ENCODE data around the gene COL27A1. TPM values are rescaled to one million over a fixed set of nuclear protein-coding genes. Genes with fewer than 3 reads are reported as not detected.

The COL27A1 gene
- total RNA-seq, 1 donor from 2014 or later = 9.3 TPM

DNA sequence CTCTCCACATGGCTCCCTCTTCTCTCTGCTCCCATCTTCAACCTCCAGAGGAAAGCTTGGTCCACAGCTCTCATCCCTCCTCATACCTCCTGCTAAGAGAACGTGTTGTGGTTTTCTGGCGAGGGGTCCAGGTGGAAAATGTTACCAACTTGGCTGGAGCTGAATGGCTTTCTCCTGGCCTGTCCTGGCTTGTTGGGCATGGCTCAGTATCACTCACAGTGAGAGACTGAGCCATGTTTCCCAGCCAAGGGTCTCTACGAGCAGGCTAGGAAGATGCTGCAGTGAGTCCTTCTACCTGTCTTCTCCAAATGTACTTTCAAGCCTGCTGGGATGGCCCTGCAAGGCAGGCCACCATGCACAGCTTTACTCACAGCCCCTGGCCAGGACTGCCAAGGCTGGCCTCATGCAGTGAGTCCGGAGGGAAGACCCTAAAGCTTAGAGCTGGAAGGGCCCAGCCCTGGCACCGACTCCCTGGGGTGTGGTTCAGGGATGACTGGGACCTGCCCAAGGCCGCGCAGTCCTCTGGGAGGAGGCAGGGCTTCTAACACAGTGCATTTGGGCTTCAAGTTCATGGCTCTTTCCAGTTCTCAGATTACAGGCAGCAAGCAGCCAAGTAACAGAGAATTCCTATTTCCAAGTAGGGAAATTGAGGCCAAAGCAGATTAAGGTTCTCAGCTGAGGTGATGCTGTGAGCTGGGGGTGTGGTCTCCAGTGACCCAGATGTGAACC lies 59.5 kb downstream of the COL27A1 start:
- H3K4me1 ChIP-seq = peaks cover 23 to 26% of the 10 kb centered on the region in 2 donors
- TF ChIP-seq, protein P1, sequence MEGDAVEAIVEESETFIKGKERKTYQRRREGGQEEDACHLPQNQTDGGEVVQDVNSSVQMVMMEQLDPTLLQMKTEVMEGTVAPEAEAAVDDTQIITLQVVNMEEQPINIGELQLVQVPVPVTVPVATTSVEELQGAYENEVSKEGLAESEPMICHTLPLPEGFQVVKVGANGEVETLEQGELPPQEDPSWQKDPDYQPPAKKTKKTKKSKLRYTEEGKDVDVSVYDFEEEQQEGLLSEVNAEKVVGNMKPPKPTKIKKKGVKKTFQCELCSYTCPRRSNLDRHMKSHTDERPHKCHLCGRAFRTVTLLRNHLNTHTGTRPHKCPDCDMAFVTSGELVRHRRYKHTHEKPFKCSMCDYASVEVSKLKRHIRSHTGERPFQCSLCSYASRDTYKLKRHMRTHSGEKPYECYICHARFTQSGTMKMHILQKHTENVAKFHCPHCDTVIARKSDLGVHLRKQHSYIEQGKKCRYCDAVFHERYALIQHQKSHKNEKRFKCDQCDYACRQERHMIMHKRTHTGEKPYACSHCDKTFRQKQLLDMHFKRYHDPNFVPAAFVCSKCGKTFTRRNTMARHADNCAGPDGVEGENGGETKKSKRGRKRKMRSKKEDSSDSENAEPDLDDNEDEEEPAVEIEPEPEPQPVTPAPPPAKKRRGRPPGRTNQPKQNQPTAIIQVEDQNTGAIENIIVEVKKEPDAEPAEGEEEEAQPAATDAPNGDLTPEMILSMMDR (IDR thresholded peaks at IDR 0.05) = no peak
- peak overlapping the region; percentile 82 to 86 for H3K27ac ChIP-seq
- H3K4me3 ChIP-seq = no peak overlapping the region
- no peaks in the 10 kb centered on the region for H3K9me3 ChIP-seq
- no peaks in the 10 kb centered on the region for H3K27me3 ChIP-seq
- H3K36me3 ChIP-seq = no peaks in the 10 kb centered on the region
- no peak for DNase-seq (ENCODE audit: low spot score in 2 of 2)
- intact Hi-C loops (cut with DNase I) = loop anchor here (2.0 kb wide), 1 partner anchor 24 kb away; no protein-coding TSS in a partner anchor

DNA sequence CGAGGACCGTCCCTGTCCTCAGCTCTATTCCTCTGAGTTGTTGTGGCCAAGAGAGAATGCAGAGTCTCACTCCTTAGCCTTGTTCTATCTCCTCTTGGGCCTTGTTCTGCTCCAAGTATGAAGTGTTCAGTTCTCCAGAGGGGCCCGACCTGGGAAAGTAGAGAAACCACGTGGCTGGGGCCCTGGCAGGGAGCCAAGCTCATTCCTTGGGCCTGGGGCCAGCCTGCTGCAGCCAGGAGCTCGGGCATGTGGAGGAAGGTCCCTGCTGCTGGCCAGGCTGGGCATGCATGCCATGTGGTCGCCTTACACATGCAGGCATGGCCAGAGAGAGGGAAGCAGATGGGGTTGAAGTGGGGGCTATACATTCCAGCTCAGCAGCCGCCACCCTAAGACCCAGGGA lies 60.7 kb downstream of the COL27A1 start:
- H3K27ac ChIP-seq = peak overlapping the region; percentile 82 to 86
- TF ChIP-seq, protein P1 (IDR thresholded peaks at IDR 0.05) = no peak

DNA sequence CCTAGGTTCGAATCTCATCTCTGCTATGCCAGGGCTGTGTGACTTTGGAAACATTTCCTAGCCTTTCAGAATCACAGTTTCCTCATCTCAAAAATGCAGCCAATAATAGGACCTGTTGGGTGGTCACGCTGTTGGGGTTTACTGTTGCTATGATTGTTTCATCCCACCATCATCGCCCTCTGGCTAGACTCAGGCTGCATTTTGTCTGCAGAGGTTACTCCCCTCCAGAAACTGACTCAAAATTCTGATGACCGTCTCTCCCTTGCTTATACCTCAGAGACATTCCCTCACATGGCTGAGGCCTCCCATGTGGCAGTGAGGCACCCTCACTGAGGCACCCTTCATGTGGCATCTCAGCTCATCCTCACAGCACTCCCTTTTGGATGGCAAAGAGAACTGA lies 61.6 kb downstream of the COL27A1 start:
- Histone ChIP-seq H3K4me3 (no peak overlapping the region), H3K27ac (no peak overlapping the region), H3K36me3 (no peaks in the 10 kb centered on the region), H3K4me1 (peaks cover 23 to 26% of the 10 kb centered on the region in 2 donors), H3K9me3 (no peaks in the 10 kb centered on the region), H3K27me3 (no peaks in the 10 kb centered on the region)
- no peak for DNase-seq (ENCODE audit: low spot score in 2 of 2)
- intact Hi-C loops (cut with DNase I) = no loop called here
- TF ChIP-seq, protein P1 (IDR thresholded peaks at IDR 0.05) = no peak

More for the DNA sequence above, 60.7 kb downstream of the COL27A1 start:
- H3K4me1 ChIP-seq = peaks cover 23 to 26% of the 10 kb centered on the region in 2 donors
- no peak overlapping the region for H3K4me3 ChIP-seq
- H3K9me3 ChIP-seq = no peaks in the 10 kb centered on the region
- H3K27me3 ChIP-seq = no peaks in the 10 kb centered on the region
- DNase-seq (ENCODE audit: low spot score in 2 of 2) = peak in 1 of 2 donors; percentile 87
- H3K36me3 ChIP-seq = no peaks in the 10 kb centered on the region
- intact Hi-C loops (cut with DNase I) = no loop called here

DNA sequence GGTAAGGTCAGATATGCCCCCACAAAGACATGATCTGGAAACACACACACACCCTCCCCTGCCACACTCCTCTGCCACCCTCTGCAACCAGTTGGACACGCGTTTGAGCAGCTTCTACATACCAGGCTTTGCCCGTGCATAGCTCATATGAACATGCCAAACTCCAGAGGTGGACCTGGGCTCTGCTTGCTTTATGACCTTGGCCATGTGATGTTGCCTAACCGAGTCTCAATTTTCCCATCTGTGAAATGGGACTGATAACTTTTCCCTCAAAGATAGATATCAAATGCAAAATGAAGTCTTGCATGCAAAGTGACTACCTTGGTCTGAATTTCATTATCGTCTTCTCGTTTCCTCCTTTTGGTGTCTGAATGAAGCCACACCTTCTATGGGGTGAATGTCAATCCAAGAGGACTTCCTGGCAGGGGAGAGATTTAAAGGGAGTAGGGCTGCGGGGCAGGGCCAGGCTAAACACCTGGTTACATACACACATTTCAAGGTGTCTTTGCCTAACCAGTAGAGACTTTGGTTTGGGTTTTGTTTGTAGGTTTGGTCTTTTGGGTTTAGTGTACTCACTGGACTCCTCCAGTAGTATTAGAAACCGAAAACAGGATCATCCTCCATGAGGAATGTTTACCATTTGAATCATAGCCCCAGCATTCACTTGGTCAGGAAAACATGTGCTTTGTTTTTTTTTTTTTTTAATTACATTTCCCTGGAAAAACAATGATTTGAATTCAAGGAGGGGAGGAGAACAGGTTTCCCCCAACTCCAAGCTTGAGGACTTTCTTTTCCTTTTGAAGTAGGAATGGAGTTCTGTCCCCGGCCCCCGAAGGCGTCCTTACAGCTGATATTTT lies 63.2 kb downstream of the COL27A1 start:
- H3K27me3 ChIP-seq = no peaks in the 10 kb centered on the region
- intact Hi-C loops (cut with DNase I) = no loop called here
- no peak overlapping the region for H3K4me3 ChIP-seq
- H3K27ac ChIP-seq = no peak overlapping the region
- no peak for DNase-seq (ENCODE audit: low spot score in 2 of 2)
- TF ChIP-seq, protein P1 (IDR thresholded peaks at IDR 0.05) = no peak
- no peaks in the 10 kb centered on the region for H3K36me3 ChIP-seq
- H3K9me3 ChIP-seq = no peaks in the 10 kb centered on the region
- peaks cover 23 to 26% of the 10 kb centered on the region in 2 donors for H3K4me1 ChIP-seq

DNA sequence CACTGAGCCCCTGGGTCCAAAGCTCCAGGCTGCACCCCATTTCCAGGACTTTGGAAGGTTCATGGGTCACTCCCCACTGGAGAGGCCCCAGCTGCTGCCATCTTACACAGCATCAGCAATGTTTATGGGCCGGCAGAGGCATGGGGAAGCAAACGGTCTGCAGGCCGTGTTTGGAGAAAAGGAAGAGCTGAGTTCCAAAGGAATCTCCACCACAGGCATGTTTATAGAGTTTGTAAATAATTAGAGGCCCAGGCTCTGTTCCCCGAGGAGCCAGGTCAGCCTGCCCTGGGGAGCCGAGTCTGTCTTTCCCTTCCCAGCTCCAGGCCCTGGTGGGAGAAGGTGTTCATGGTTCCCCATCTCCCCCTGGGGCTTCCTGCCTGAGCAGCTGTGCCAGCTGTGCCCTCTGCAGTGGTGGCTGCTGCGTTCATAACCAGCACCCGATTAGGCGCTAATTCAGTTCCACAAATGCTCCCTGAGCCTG lies 64.8 kb downstream of the COL27A1 start:
- Histone ChIP-seq H3K4me1 (peaks cover 11 to 20% of the 10 kb centered on the region in 2 donors), H3K9me3 (no peaks in the 10 kb centered on the region), H3K4me3 (no peak overlapping the region), H3K27me3 (no peaks in the 10 kb centered on the region), H3K36me3 (no peaks in the 10 kb centered on the region), H3K27ac (no peak overlapping the region)
- no peak for DNase-seq (ENCODE audit: low spot score in 2 of 2)
- TF ChIP-seq, protein P1 (IDR thresholded peaks at IDR 0.05) = no peak
- intact Hi-C loops (cut with DNase I) = no loop called here
